GM13976 (cell line): ENCODE results near the gene C9orf43.
A peak's percentile ranks its signal among the peaks of the same experiment; 100 is the strongest.
"Not testable (repeated sequence)": the region's sequence is repeated elsewhere in the genome, so short reads cannot be mapped to it uniquely, and the experiment has no call there.

Experiments used
- DNase-seq: peaks from one replicate; pipeline ENCODE4 v3.0.0; 2012; ENCODE audit warnings: low spot score
- CTCF ChIP-seq: IDR thresholded peaks from 2 replicates; pipeline ENCODE4 v1.5.1; 2012; ENCODE audit warnings: borderline replicate concordance, mild to moderate bottlenecking; ENCODE audit not compliant: insufficient read depth; ENCODE audit errors: extremely low read depth, missing control alignments, control extremely low read depth
- in situ Hi-C: fragments of 300-500 bp; cut with MboI; formaldehyde crosslinking; loops from one replicate; pipeline ENCODE4 v1.12.0; 2022; ENCODE audit warnings: low sequenced_read_pairs, mixed read lengths, inconsistent platforms; ENCODE audit not compliant: unreplicated experiment

Gene C9orf43

GRCh38 chr9:113410207-113410864 is at the start of gene C9orf43, which contains the start of gene POLE3:
C9orf43 (plus strand) TSS chr9:113410747; CDS start chr9:113413494, 2,747 bp downstream.
POLE3 (minus strand) TSS chr9:113410675; CDS start chr9:113410293, 382 bp downstream.
- peak; percentile 94 for DNase-seq
- TF ChIP-seq CTCF, result no peak
- in situ Hi-C loops, result no loop called here

DNA sequence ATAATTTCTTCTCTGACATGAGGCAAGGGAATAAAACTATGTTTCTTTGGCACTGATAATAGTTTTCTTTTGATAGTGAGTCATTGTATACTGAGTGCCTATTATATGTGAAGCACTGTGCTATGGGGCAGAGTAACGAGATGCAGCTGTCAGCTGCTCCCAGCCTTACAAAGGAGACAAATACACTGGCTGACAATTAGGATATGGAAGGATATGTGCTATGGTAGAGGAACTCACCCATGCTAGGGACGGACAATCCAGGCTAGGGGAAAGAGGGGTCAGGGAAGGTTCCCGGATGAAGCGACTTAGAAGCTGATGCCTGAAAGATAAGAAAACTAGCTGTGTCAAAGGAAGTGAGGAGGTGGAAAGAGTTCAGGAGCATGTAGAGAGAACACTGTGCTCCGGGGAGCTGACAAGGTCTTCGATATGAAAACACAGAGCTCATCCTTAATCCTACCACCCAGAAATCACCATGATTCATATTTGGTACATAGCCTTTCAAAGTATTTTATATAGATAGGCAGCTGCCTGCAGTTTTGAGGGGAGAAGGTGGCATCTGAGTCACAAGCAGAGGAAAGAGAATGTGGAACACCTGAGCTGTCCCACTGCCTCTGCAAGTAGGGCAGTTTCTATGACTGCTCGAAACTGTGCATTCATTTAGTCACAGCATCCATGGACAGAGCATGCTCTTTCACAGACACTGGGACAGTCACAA is 49.1 kb upstream of the C9orf43 start:
- no peak for DNase-seq
- no peak for TF ChIP-seq CTCF
- in situ Hi-C loops, result no loop called here

DNA sequence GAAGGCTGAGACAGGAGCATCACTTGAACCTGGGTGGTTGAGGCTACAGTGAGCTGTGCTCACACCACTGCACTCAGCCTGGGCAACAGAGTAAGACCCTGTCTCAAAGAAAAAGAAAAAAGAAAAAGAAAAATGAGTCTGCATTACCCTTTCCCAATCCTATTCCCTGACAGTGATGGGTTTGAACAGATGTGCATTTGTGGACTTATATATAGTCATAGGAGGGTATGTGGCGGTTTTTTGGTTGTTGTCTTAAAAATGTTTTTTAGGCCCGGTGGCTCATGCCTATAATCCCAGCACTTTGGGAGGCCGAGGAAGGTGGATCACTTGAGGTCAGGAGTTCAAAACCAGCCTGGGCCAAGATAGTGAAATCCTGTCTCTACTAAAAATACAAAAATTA is 47.2 kb upstream of the C9orf43 start:
- no peak for DNase-seq
- in situ Hi-C loops, result no loop called here
- no peak for TF ChIP-seq CTCF

DNA sequence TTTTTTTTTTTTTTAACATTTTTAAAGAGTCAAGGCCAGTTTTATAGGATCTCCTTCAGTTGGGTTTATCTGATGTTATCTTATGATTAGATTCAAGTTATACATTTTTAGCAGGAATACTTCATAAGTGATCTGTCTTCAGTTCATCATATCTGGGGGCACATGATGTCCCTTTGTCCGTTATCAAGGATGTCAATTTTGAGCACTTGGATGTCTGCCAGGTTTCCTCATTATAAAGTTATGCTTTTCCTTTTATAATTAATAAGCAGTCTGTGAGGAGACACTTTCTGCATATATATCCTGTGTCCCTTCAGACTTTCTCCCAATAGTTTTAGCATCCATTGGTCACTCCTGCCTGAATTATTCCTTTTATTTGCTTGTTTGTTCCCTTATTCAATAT is 45.6 kb upstream of the C9orf43 start:
- in situ Hi-C loops, result no loop called here
- TF ChIP-seq CTCF, result no peak
- no peak for DNase-seq

- in situ Hi-C loops, result not testable (repeated sequence)
Observed at GRCh38 chr9:113365652-113366051, 44.9 kb upstream of the C9orf43 start.

GRCh38 chr9:113368348-113368981 is 42.1 kb upstream of the C9orf43 start:
- no peak for TF ChIP-seq CTCF
- DNase-seq, result no peak
- in situ Hi-C loops, result no loop called here

More at GRCh38 chr9:113365652-113366051, 44.9 kb upstream of the C9orf43 start:
- not testable (repeated sequence) for DNase-seq
